Measurements from ENCODE around the gene SERPINB13. TPM values are rescaled to one million over a fixed set of nuclear protein-coding genes. Genes with fewer than 3 reads are reported as not detected.
A peak's percentile ranks its signal among the peaks of the same experiment; 100 is the strongest.

The SERPINB13 gene
- total RNA-seq, 4 donors from 2014 or later: 1.4 TPM; not detected in 3

DNA sequence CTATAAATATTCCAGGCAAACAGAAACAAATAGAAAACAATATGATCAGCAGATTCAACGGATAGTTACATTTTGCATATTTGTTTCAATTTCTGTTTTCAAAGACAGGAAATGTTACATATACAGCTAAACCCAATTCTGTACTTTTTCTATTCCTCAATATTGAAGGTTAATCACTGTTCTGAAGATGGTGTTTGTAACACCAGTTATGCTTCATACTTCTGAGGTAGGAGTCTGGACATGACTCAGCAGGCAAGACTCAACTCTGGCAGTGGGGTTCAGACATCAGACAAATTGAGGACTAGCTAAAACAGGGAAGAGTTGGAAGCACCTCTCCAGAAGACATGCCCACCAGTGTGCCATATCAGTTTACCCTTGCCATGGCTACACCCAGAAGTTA lies 16.6 kb downstream of the SERPINB13 start:
- H3K4me1 ChIP-seq: no peaks in the 10 kb centered on the region
- H3K27me3 ChIP-seq: no peaks in the 10 kb centered on the region
- 24 to 25% methylated on average over 1 of the region's 1 CpG for WGBS, 2 donors (ENCODE audit: low coverage in 1 of 2)
- H3K27ac ChIP-seq: no peak overlapping the region
- TF ChIP-seq POLR2AphosphoS5 (IDR thresholded peaks at IDR 0.05): no peak
- TF ChIP-seq EP300 (IDR thresholded peaks at IDR 0.05; ENCODE audit: low read depth): no peak
- TF ChIP-seq POLR2A (IDR thresholded peaks at IDR 0.05): no peak
- TF ChIP-seq CTCF (IDR thresholded peaks at IDR 0.05): no peak
- intact Hi-C loops (cut with DNase I; ENCODE audit: low total_unique reads): no loop called here
- H3K9me3 ChIP-seq: no peaks in the 10 kb centered on the region
- no peak overlapping the region for H3K4me3 ChIP-seq
- in situ Hi-C loops (cut with MboI; ENCODE audit: low pct_ligation_motif_present in 1 of 4, low pct_unique_long_range_greater_than_20kb in 1 of 4, low sequenced_read_pairs in 3 of 4): no loop called here
- no peaks in the 10 kb centered on the region for H3K36me3 ChIP-seq
- DNase-seq: no peak

DNA sequence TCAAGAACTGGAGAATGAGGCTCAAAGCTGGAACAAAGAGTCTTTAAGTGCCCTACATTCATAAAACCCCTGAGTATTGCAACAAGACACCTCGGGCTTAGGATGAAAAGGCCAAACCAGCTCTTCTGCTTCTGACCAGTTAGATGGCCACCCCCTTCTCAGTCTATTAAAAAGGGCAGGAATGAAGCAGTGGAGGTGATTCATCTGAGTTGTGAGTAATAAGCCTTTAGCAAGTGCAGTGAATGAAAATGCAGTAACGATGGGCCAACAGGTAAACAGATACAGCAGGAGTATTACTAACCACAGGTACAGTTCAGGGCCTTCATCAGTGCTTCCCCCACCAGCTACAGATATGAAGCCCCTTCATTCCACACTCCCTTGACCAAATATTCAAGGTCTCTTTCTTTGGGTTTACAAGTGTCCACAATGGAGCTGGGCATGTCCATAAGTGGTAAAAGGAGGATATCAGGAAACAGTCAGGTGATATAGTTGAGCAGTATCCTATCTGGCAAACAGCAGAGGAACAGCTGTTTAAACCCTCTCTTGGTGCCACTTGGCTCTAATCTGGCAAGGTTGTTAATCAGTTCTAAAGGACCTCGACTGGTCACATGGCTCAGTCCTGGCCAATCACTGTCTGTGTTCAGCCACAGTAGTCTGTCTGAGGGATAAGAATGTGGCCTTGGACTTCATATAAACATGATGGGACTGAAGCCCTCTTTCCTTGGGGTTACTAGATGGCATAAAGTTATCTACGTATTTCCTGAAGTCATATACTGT lies 17.8 kb downstream of the SERPINB13 start:
- in situ Hi-C loops (cut with MboI; ENCODE audit: low pct_ligation_motif_present in 1 of 4, low pct_unique_long_range_greater_than_20kb in 1 of 4, low sequenced_read_pairs in 3 of 4): no loop called here
- no peaks in the 10 kb centered on the region for H3K4me1 ChIP-seq
- no peak for DNase-seq
- H3K36me3 ChIP-seq: no peaks in the 10 kb centered on the region
- H3K27ac ChIP-seq: no peak overlapping the region
- no peak overlapping the region for H3K4me3 ChIP-seq
- intact Hi-C loops (cut with DNase I; ENCODE audit: low total_unique reads): no loop called here
- H3K9me3 ChIP-seq: no peaks in the 10 kb centered on the region
- H3K27me3 ChIP-seq: no peaks in the 10 kb centered on the region
- 30 to 47% methylated on average over 2 to 4 of the region's 4 CpGs for WGBS, 2 donors (ENCODE audit: low coverage in 1 of 2)
- TF ChIP-seq CTCF (IDR thresholded peaks at IDR 0.05): no peak
- TF ChIP-seq POLR2AphosphoS5 (IDR thresholded peaks at IDR 0.05): no peak
- TF ChIP-seq POLR2A (IDR thresholded peaks at IDR 0.05): no peak
- no peak for TF ChIP-seq EP300 (IDR thresholded peaks at IDR 0.05; ENCODE audit: low read depth)

GRCh38 chr18:63606526-63606925 lies 19.4 kb downstream of the SERPINB13 start:
- no peak for TF ChIP-seq POLR2A (IDR thresholded peaks at IDR 0.05)
- TF ChIP-seq POLR2AphosphoS5 (IDR thresholded peaks at IDR 0.05): no peak
- in situ Hi-C loops (cut with MboI; ENCODE audit: low pct_ligation_motif_present in 1 of 4, low pct_unique_long_range_greater_than_20kb in 1 of 4, low sequenced_read_pairs in 3 of 4): no loop called here

GRCh38 chr18:63613420-63613819 lies 26.3 kb downstream of the SERPINB13 start:
- Histone ChIP-seq H3K27ac (no peak overlapping the region), H3K9me3 (no peaks in the 10 kb centered on the region), H3K4me1 (peaks cover 0 to 4% (median 0%) of the 10 kb centered on the region in 4 donors), H3K27me3 (no peaks in the 10 kb centered on the region), H3K36me3 (no peaks in the 10 kb centered on the region), H3K4me3 (no peak overlapping the region)
- no peak for TF ChIP-seq POLR2A (IDR thresholded peaks at IDR 0.05)
- in situ Hi-C loops (cut with MboI; ENCODE audit: low pct_ligation_motif_present in 1 of 4, low pct_unique_long_range_greater_than_20kb in 1 of 4, low sequenced_read_pairs in 3 of 4) (no loop called here), intact Hi-C loops (cut with DNase I; ENCODE audit: low total_unique reads) (no loop called here)
- DNase-seq: no peak
- 79 to 100% methylated on average over 1 to 4 of the region's 4 CpGs for WGBS, 2 donors (ENCODE audit: low coverage in 1 of 2)

More at GRCh38 chr18:63606526-63606925, 19.4 kb downstream of the SERPINB13 start:
- DNase-seq: no peak
- intact Hi-C loops (cut with DNase I; ENCODE audit: low total_unique reads): no loop called here
- WGBS, 2 donors (ENCODE audit: low coverage in 1 of 2): 71 to 83% methylated on average over 1 to 3 of the region's 3 CpGs
- H3K4me1 ChIP-seq: no peaks in the 10 kb centered on the region
- no peaks in the 10 kb centered on the region for H3K9me3 ChIP-seq
- H3K27ac ChIP-seq: no peak overlapping the region
- H3K4me3 ChIP-seq: no peak overlapping the region
- no peaks in the 10 kb centered on the region for H3K27me3 ChIP-seq
- no peaks in the 10 kb centered on the region for H3K36me3 ChIP-seq

- in situ Hi-C loops (cut with MboI; ENCODE audit: low pct_ligation_motif_present in 1 of 4, low pct_unique_long_range_greater_than_20kb in 1 of 4, low sequenced_read_pairs in 3 of 4): no loop called here
- TF ChIP-seq EP300 (IDR thresholded peaks at IDR 0.05; ENCODE audit: low read depth) (no peak), POLR2AphosphoS5 (IDR thresholded peaks at IDR 0.05) (peak in 2 of 3 donors; percentile 22 to 47), POLR2A (IDR thresholded peaks at IDR 0.05) (no peak)
- 12 to 17% methylated on average over 3 of the region's 3 CpGs for WGBS, 2 donors (ENCODE audit: low coverage in 1 of 2)
- intact Hi-C loops (cut with DNase I; ENCODE audit: low total_unique reads): no loop called here
- Histone ChIP-seq H3K36me3 (no peaks in the 10 kb centered on the region), H3K27me3 (no peaks in the 10 kb centered on the region), H3K4me1 (peaks cover 0 to 4% (median 0%) of the 10 kb centered on the region in 4 donors), H3K27ac (peak overlapping the region in 1 of 4 donors; percentile 5), H3K4me3 (no peak overlapping the region), H3K9me3 (peaks cover 0 to 7% of the 10 kb centered on the region in 2 donors)
- no peak for DNase-seq
Observed at GRCh38 chr18:63617049-63617914, 30.1 kb downstream of the SERPINB13 start.

All from transverse colon (tissue), 4 donors.